Smooth muscle cell (in vitro differentiated cells): ENCODE data around the gene SPRTN. TPM values are rescaled to one million over a fixed set of nuclear protein-coding genes. Genes with fewer than 3 reads are reported as not detected.

Source experiments
- DNase-seq: peaks from one replicate; lab custom pipeline; 2025; ENCODE audit not compliant: unreplicated experiment; lab: John Stamatoyannopoulos, UW
- H2AFZ ChIP-seq: fragments of 200-600 bp; sonication (generic); 2 replicates; pipeline ENCODE4 v1.6.0; 2016; ENCODE audit warnings: antibody characterized with exemption, low read depth, mild to moderate bottlenecking
- H3F3A ChIP-seq: fragments of 200-600 bp; sonication (generic); 2 replicates; pipeline ENCODE4 v1.6.0; 2017; ENCODE audit warnings: antibody characterized with exemption, low read depth
- H3K27ac ChIP-seq: fragments of 200-600 bp; sonication (generic); 2 replicates; pipeline ENCODE4 v1.5.1; 2016; ENCODE audit warnings: low read depth, mild to moderate bottlenecking
- H3K27me3 ChIP-seq: fragments of 200-600 bp; sonication (generic); 2 replicates; pipeline ENCODE4 v1.6.1; 2016; ENCODE audit warnings: low read depth, mild to moderate bottlenecking
- H3K36me3 ChIP-seq: fragments of 200-600 bp; sonication (generic); 2 replicates; pipeline ENCODE4 v1.5.1; 2016; ENCODE audit warnings: low read depth
- H3K4me1 ChIP-seq: fragments of 200-600 bp; sonication (generic); 2 replicates; pipeline ENCODE4 v1.5.1; 2016; ENCODE audit warnings: low read depth
- H3K4me2 ChIP-seq: fragments of 200-600 bp; sonication (generic); 2 replicates; pipeline ENCODE4 v1.6.0; 2016; ENCODE audit warnings: mild to moderate bottlenecking
- H3K4me3 ChIP-seq: fragments of 200-600 bp; sonication (generic); 2 replicates; pipeline ENCODE4 v1.5.1; 2016; ENCODE audit warnings: mild to moderate bottlenecking
- H3K79me2 ChIP-seq: fragments of 200-600 bp; sonication (generic); 2 replicates; pipeline ENCODE4 v1.6.0; 2016; ENCODE audit warnings: low read depth, mild to moderate bottlenecking
- H3K9ac ChIP-seq: fragments of 200-600 bp; sonication (generic); 2 replicates; pipeline ENCODE4 v1.6.0; 2016; ENCODE audit warnings: low read depth
- H3K9me3 ChIP-seq: fragments of 200-600 bp; sonication (generic); replicated peaks from 2 replicates; pipeline ENCODE4 v1.5.1; 2016; ENCODE audit warnings: low read depth
- H4K20me1 ChIP-seq: fragments of 200-600 bp; sonication (generic); 2 replicates; pipeline ENCODE4 v1.6.0; 2016; ENCODE audit warnings: low read depth
- WGBS: methylation state at CpG from one replicate; pipeline ENCODE4 v1.1.7; 2016; ENCODE audit warnings: low lambda C conversion rate; 5-methylcytosine and 5-hydroxymethylcytosine counted together
- polyA plus RNA-seq: library from polyadenylated mRNA; unstranded; fragments of >200 nt; fragmentation: Nextera tagmentation; extraction: Ambion mirVana; gene quantifications from 2 replicates; pipeline ENCODE4 v1.2.1, GENCODE V29; 2016
- total RNA-seq: library from RNA; depleted of rRNA; stranded (reverse); fragments of >200 nt; gene quantifications from 2 replicates; pipeline ENCODE4 v1.2.3, GENCODE V29; 2014
- TF ChIP-seq, protein P1 (sequence below): fragments of 200-600 bp; sonication (generic); IDR thresholded peaks from 2 replicates; pipeline ENCODE4 v1.5.1; 2017; ENCODE audit warnings: borderline replicate concordance, mild to moderate bottlenecking, antibody characterized with exemption; ENCODE audit not compliant: insufficient read depth, poor library complexity, severe bottlenecking

SPRTN gene
- total and polyA plus RNA-seq, 2 experiments from 2014 or later, result 9.6 to 16.9 TPM

DNA sequence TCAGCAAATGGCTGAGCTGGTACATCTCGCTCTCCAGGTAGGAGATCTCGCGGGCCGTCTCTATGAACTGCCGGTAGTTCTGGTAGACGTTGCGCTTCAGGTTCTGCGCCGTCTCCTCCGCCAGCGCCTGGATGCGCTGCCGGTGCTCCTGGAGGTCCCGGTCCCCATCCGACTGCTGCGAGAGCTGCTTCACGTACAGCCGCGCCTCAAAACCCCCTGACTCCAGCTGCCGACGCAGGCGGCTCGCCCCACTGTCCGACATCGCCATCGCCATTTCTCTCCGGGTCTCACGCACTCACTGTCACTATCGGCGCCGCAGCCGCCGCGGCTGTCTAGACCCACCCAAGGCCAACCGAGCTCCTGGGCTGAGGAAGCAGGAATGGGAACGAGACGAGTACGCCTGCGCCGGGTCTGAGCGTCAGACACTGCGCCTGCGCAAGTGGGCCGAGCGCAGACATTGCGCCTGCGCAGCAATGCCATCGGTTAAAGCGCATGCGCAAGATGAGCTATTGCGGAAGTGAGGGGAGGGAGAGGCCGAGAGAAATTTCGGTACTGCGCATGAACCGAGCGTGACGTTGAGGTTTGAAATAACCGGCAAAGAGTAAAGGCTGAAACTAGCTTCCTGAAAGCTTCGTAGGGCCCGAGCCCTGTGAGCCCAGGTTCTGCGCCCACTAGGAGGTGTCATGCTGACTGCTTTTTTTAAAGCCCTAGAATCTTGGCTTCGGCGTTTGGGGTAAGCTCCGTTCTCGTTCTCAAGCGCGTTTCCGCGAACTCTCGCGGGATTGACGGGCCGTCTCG is 422 bp upstream of the SPRTN start, which contains the start of gene EXOC8:
EXOC8 (minus strand) TSS at position 381 of the 798 bp plus-strand sequence; CDS start at position 274, 107 bp downstream.
- TF ChIP-seq, protein P1, sequence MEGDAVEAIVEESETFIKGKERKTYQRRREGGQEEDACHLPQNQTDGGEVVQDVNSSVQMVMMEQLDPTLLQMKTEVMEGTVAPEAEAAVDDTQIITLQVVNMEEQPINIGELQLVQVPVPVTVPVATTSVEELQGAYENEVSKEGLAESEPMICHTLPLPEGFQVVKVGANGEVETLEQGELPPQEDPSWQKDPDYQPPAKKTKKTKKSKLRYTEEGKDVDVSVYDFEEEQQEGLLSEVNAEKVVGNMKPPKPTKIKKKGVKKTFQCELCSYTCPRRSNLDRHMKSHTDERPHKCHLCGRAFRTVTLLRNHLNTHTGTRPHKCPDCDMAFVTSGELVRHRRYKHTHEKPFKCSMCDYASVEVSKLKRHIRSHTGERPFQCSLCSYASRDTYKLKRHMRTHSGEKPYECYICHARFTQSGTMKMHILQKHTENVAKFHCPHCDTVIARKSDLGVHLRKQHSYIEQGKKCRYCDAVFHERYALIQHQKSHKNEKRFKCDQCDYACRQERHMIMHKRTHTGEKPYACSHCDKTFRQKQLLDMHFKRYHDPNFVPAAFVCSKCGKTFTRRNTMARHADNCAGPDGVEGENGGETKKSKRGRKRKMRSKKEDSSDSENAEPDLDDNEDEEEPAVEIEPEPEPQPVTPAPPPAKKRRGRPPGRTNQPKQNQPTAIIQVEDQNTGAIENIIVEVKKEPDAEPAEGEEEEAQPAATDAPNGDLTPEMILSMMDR, result no peak
- Histone ChIP-seq H3K9ac (peak within 1 kb of the TSS; percentile 97), H3K36me3 (no peaks in the 10 kb centered on the region), H3F3A (no peaks in the 10 kb centered on the region), H2AFZ (peak within 1 kb of the TSS; percentile 95), H3K4me3 (peak within 1 kb of the TSS; percentile 81), H3K27me3 (no peaks in the 10 kb centered on the region), H3K4me2 (peak within 1 kb of the TSS; percentile 95), H3K4me1 (peaks cover 47% of the 10 kb centered on the region), H3K79me2 (peaks cover 80% of the 10 kb centered on the region), H4K20me1 (peaks cover 49% of the 10 kb centered on the region), H3K27ac (peak within 1 kb of the TSS; percentile 98), H3K9me3 (no peaks in the 10 kb centered on the region)
- under 1% methylated on average over 74 of the region's 74 CpGs for WGBS
- peak; percentile 96 for DNase-seq

DNA sequence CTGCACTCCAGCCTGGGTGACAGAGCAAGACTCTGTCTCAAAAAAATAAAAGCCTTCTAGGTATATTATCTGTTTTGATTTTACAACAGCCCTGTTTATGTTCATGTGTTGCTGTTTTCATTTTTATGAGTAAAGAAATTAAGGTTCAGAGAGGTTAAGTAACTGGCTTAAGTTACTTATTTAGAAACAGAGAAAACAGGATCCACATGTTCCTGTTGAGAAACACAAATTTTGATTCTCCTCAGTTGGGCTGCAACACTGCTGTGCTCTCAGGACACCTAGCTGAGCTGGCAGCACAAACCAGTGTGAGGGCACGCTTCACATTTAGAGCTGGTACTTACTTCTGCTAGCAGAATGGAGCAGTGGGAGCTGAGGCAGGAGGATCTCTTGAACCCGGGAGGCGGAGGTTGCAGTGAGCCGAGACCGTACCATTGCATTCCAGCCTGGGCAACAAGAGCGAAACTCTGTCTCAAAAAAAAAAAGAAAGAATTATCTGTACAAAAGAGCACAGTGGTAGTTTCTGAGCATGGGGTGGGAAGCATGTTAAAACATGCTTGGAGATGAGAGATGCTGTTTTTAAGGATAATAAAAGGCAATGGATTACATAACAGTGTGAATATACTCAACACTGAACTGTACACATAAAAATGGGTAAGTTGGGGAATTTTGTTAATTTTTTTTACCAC is 2.4 kb downstream of the SPRTN start:
- H2AFZ ChIP-seq, result no peak overlapping the region
- H4K20me1 ChIP-seq, result peaks cover 25% of the 10 kb centered on the region
- H3K9ac ChIP-seq, result no peak overlapping the region
- H3K79me2 ChIP-seq, result peaks cover 59% of the 10 kb centered on the region
- no peak overlapping the region for H3K27ac ChIP-seq
- TF ChIP-seq, protein P1, result no peak
- H3K36me3 ChIP-seq, result no peaks in the 10 kb centered on the region
- no peak for DNase-seq
- H3K4me1 ChIP-seq, result peaks cover 19% of the 10 kb centered on the region
- H3F3A ChIP-seq, result no peaks in the 10 kb centered on the region
- H3K4me3 ChIP-seq, result no peak overlapping the region
- H3K27me3 ChIP-seq, result no peaks in the 10 kb centered on the region
- no peak overlapping the region for H3K4me2 ChIP-seq
- H3K9me3 ChIP-seq, result no peaks in the 10 kb centered on the region
- WGBS, result 94% methylated on average over 6 of the region's 6 CpGs

DNA sequence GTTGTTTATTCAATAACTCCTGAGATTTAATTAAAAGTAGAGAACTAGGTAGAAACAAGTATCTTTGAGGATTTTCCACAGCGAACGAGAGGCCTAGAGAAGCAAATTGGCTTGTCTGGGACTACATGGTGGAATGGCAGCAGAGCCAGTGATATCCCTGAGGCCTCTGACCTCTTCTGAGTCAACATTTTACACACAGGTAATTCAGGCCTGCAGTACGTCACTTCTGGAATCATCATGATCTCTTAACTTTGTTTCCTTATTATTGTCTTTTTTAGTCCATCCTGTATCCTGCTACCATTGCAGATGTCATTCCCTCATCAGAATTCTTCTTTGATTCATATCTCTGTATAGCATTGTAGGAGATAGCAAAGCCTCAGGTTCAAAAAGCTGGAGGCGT is 9.9 kb downstream of the SPRTN start:
- no peaks in the 10 kb centered on the region for H3K9me3 ChIP-seq
- H3F3A ChIP-seq, result no peaks in the 10 kb centered on the region
- no peak overlapping the region for H2AFZ ChIP-seq
- no peak overlapping the region for H3K9ac ChIP-seq
- no peak overlapping the region for H3K27ac ChIP-seq
- TF ChIP-seq, protein P1, result no peak
- DNase-seq, result no peak
- no peaks in the 10 kb centered on the region for H3K27me3 ChIP-seq
- no peaks in the 10 kb centered on the region for H3K4me1 ChIP-seq
- no peak overlapping the region for H3K4me3 ChIP-seq
- H4K20me1 ChIP-seq, result peaks cover 8% of the 10 kb centered on the region
- H3K4me2 ChIP-seq, result no peak overlapping the region
- WGBS, result 94% methylated on average over 4 of the region's 4 CpGs
- H3K36me3 ChIP-seq, result peaks cover 14% of the 10 kb centered on the region
- peaks cover 7% of the 10 kb centered on the region for H3K79me2 ChIP-seq
